Hematopoietic multipotent progenitor cell treated with erythropoietin and hydrocortisone succinate and interleukin-3 and kit ligand, for 17 days (in vitro differentiated cells): ENCODE measurements around the gene RAD51D.
"Not testable (repeated sequence)": the region's sequence is repeated elsewhere in the genome, so short reads cannot be mapped to it uniquely, and the experiment has no call there.

Experiments
- DNase-seq: peaks from one replicate; pipeline ENCODE4 v3.0.0-alpha.2; 2015; ENCODE audit warnings: low spot score

RAD51D gene

DNA sequence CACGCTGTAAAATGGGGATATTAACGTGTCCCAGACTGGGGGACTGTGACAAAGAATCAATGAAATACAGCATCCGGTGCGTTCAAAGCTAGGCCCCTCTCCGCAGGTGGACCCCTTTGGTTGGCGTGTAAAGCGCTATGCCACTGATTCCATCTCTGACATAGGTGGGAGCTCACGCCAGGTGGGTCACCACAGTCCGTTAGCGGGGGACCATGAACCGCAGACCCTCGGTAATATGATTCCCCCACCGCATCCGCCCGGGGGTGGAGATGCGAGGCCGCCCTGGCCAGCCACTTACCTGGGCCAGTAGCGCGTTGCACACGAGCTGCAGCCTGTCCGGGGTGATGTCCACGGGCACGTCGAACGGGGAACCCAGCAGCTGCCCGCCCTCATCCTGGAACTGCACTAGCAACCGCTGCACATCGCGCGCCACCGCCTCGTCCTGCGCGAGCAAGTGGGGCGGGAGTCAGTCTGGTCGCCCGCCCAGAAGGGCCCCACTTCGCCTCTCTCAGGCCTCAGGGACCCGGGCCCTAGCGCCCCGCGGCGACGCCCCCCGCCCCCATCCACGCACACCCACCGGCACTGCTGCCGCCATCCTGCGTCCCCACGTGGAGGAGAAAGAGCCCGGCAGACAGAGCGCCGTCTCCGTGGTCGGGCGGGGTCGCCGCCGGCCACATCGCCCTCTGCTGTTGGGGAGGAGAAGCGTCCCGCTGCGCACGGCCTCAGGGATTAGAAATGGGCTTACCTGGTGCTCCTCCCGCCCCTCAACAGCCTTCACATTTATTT, 22.2 kb upstream of the RAD51D start, which contains the start of gene NLE1:
Gene NLE1, minus strand, starts transcription at position 623 of the 786 bp plus-strand sequence. Its CDS starts 28 bp downstream, at position 595.
- DNase-seq: peak; percentile 72

DNA sequence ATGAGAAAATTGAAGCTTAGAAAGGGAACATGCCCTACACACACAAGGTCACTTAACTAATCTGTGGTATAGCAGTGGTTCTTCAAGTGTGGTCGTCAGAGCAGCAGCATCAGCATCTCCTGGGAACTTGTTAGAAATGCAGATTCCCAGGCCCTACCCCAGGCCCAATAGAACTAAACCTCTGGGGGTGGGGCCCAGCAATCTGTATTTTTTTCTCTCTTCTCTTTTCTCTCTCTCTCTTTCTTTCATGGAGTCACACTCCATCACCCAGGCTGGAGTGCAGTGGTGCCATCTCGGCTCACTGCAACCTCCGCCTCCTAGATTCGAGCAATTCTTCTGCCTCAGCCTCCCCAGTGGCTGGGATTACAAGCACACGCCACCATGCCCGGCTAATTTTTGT, 18.6 kb upstream of the RAD51D start:
- no peak for DNase-seq

DNA sequence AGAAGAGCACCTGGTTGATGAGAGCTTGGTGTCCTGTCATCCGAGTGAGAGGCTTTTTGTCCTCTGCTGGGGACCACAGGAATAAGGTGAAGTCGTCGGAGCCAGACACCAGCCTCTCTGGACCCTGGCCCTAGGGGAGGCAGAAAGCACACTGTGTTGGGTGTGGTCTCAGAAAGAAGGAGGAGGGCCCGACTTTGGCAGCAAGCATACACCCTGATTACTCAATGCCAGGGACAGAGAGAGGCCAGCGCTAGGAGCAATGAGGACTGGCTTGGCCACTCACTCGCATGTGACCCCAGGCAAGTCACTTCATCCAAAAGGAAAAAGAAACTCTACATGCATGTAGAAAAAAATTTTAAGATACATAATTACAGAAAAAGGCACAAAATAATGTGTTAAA, 15.7 kb upstream of the RAD51D start:
- DNase-seq: no peak

DNA sequence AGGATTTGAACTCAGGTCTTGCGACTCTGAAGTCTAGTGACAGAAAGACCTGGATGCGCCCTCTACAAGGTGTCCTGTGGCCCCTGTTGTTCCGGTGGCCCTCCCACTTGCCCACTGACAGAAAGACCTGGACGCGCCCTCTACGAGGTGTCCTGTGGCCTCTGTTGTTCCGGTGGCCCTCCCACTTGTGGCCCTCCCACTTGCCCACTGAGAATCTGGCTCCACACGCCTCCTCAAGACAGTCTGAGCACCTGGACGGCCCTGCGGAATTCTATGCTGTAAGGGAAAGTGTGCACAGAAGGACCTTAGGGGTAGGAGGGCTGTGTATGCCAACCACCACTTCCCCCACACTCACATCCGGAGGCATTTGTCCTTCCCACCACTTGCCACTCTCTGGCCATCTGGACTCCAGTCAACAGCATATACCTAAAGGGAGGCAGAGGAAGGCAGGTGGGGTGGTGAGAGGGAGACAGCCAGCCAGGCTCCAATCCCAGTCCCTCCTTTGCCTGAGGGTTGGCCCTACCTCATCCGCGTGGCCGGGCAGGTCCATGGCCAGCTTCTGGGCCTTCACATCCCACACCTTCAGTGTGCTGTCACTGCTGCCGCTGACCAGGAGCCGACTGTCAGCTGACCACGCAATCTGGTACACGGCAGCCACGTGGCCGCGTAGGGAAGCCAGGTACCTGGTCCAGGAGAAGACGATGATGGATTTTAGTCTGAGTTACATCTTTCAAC, 13.3 kb upstream of the RAD51D start:
- no peak for DNase-seq

DNA sequence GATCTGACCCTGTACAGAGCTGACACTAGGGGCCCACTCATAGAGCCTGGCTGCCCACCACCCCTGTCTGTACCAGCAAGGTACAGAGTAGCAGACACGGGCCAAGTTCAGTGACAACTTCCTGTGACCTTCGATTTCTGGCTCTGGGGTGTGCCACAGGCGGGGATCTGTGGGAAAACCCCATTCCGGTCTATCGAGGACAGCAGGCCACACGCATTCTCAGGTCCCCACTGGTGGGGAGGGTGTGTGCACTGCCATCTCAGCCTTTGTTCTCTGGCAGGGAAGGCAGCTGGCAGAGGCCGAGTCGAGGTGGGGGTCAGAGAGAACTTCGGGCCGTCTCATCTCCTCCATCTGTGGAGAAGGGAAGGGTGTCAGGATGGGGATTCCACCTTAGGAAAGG, 12.4 kb upstream of the RAD51D start:
- DNase-seq: no peak

DNA sequence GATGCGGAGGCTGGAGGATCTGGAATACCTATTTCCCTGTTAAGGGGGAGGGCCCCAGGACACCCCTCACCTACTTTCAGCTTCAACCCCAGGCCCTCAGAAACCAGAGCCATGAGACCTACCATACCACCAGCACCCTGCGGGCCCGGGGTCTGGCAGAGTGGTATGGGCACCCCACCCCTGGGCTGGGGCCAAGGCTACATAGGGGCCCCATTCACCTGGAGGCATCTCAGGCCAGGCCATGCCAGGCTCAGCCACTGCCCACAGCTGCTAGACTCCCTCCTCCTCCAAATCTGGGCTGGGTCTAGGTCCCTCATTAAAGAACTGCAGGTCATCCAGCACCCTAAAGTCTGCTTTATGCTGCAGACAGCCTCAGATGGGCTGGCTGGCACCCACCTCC, 10.7 kb upstream of the RAD51D start:
- no peak for DNase-seq

DNA sequence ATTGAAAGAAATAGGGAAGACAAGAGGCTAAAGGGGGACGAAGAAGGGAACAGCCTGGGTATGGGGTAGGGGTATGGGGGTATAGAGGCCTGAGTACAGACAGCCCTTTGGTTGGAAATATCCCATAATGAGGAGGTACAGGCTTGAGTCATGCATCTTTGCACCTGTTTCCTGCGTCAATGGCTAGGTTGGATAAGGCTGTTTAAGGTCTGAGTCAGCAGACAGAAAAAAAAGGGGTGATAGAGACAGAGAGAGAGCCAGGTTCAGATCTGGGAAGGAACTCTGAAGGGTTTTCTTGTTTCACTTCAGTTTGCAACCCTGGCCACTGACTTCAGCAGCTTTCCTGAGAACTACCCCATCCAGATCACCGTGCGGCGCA, 10.3 kb upstream of the RAD51D start:
- DNase-seq: no peak

DNA sequence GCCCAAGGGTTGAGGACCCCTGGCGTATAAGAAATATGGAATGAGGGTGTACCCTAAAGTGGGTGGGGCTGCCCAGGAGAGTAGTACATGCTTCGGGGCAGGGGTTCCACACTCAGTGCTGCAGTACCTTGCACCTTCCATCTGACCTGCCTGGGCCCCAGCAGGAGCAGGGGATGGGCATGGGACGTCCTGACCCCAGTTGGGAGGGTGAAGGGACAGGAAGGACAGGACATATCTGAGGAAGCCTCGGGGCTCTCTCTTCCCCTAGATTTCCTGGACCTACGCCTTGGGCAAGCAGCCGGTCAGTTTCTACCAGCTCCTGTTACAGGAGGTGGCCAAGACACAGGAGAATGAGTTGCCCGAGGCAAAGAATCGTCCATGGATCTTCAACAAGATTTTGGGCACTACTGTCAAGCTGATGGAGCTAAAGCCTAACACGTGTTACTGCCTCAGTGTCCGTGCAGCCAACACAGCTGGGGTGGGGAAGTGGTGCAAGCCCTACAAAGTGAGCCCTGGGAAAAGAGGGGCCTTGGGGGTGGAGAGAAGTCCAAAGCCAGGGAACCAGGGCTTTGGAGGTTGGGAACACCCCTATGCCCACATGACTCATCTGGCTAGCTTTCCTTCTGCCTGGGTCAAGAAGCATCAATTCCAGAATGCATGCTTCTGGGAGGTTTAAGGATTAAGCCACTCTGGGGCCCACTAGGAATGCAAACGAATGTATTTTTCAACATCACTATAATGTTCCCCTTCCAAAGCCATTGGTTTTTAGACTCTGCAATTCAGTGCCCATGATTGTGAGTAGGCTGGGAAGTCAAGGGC, 9.7 kb upstream of the RAD51D start:
- DNase-seq: no peak

DNA sequence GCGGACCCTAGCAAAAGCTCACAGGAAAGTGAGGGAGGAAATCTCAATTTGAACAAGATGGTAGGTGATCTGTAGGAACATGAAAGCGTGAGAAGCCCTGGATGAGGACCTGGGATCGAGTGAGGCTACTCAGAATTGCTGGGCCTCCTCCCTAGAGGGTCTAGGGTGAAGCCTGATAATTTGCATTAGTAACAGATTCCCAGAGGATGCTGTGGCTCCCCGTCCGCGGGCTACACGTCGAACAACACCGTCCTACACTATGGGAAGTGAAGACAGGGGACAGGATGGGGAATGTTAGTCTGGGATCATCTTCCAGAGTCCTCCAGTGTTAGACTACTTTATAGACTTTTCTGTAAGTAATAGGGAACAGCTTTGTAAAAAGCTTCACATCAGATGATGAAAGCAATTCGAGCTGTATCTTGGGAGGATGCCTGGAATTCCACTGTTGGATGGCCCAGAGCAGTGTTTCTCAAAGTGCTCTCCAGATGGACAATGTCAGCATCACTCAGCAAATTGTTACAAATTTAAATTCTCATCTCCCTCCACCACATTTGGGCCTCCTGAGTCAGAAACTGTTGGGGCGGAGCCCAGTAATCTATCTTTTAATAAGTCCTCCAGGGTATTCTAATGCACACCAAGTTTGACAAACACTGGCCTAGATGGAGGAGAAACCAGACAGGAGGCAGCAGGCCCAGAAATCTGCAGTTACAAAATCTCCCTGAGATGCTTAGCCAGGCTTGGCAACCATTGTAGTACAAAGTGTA, 8.3 kb upstream of the RAD51D start:
- DNase-seq: no peak

DNA sequence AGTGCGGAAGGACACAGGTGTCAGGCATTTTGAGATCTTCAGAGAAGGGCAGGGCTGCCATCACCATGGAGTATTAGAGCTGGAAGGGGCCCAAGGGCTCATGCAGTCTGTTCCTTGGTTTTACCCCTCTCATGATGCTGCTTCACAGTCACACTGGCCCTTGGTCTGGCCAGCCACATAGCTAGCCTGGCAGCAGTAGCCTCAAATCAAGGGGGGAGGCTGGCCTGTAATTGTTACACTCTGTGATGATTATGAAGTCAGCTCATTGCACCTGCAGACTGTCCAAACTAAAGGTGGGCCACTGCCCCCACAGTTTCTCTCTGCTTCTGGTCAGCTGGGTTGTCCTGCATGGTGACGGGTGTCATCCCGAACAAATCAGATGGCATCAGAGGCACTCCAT, 1.7 kb upstream of the RAD51D start, which contains the start of gene FNDC8:
Gene FNDC8, plus strand, starts transcription at position 301 of the 400 bp plus-strand sequence. Its CDS starts 79 bp downstream, at position 380.
- DNase-seq: no peak

DNA sequence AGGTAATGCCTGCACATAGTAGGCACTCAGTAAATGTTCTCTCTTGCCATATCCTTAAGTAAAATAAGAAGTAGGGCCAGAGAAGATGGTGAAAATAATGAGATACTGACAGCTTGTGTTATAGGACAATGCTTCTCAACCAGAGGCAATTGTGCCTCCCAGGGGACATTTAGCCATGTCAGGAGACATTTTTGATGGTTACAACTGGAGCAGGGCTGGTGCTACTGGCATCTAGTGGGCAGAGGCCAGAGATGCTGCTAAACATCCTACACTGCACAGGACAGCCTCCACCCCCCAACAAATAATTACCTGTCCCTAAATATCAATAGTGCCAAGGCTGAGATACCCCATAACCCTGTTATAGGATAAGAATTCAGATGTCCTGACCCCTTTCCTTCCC, 1.7 kb downstream of the RAD51D start:
- DNase-seq: peak; percentile 22

DNA sequence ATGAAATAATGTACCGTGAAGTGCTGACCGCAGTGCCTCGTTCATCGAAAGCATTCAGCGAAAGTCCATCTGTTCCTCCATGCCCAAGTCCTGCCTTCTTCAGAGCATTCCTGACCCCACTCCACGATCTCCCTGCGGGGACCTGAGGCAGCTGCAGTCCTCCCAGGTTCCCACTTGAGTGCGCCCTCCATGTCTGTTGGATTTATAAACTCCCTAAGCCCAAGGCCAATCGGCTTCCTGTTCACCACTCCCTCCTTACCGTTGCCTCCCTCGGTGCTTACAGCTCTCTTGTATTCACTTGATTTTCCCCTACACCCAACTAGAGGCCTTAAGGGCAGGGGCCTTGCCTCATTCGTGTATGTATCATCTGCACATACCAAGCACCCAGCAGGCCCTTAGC, 2.8 kb downstream of the RAD51D start:
- DNase-seq: no peak

DNA sequence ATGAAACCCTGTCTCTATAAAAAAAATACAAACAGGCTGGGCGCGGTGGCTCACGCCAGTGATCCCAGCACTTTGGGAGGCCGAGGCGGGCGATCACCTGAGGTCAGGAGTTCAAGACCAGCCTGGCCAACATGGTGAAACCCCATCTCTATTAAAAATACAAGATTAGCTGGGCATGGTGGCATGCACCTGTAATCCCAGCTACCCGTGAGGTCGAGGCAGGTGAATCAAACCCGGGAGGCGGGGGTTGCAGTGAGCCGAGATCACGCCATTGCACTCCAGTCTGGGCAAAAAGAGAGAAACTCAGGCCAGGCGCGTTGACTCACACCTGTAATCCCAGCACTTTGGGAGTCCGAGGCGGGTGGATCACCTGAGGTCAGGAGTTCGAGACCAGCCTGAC, 8.9 kb downstream of the RAD51D start:
- not testable (repeated sequence) for DNase-seq

DNA sequence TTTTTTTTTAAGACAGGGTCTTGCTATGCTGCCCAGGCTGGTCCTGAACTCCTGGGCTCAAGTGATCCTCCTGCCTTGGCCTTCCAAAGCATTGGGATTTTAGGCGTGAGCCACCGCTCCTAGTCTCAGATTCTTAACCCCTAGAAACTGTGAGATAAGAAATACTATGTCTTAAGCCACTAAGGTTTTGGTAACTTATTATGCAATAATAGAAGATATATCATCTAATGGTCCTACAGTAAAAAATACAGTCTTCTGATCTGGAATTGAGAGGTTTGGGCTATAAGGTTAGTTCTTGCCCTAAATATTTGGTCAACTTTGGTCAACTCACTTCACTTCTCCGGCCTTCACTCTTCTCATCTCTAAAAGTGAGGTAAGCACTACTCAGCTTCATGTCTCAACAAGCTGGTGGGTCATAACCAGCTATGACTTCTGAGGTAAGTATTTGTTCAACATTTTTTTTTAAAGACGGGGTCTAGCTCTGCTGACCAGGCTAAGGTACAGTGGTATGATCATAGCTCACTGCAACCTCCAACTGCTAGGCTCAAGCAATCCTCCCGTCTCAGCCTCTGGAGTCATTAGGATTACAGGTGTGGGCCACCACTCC, 14.7 kb downstream of the RAD51D start:
- DNase-seq: no peak

DNA sequence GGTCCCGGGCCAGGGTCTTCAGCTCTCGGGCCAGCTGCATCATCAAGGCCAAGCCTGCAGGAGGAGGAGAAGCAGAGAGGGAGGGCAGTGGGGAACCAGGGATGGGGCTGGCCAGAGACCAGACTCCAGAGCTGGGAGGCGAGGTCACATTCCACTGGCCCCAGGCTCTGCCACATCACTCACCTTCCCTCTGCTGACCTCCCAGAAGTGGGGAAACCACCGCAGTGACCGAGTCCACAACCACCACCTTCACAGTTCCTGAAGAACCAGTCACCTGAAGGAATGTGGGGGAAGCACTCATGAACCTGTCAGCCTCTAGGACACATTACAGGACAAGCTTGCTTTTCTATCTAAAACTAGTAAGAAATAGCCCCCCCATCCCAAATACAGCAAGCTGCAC, 16.4 kb downstream of the RAD51D start:
- DNase-seq: no peak

DNA sequence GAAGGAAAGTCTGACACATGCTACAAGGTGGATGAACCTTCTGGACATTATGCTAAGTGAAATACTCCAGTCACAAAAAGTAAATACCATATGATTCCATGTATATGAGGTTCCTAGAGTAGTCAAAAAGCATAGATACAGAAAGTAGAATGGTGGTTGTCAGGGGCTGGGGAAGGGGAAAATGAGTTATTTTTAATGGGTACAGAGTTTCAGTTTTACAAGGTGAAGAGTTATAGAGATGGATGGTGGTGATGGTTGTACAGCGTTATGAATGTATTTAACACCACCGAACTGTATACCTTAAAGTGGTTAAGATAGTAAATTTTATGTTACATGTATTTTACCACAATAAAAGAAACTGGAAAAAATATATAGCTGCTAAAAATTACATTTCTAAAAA, 17.9 kb downstream of the RAD51D start:
- no peak for DNase-seq

DNA sequence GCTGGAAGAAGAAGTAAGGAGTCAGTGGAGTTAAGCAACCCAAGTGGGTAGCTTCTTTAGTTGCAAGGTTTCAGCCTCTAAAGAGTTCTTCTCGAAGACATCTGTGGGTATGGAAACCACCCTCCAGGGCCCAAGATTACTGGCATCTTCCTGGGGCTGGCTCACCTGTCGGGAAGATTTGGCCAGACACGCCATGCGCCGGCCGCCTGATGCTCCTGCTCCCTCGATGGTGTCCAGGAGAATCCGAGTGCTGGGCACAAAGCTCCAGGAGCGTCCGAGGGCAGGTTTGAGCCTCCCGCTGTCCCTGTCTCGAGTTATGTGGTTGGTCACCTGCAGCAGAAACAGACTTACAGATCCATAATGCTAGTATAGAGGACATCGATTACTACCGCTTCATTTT, 18.6 kb downstream of the RAD51D start:
- no peak for DNase-seq

DNA sequence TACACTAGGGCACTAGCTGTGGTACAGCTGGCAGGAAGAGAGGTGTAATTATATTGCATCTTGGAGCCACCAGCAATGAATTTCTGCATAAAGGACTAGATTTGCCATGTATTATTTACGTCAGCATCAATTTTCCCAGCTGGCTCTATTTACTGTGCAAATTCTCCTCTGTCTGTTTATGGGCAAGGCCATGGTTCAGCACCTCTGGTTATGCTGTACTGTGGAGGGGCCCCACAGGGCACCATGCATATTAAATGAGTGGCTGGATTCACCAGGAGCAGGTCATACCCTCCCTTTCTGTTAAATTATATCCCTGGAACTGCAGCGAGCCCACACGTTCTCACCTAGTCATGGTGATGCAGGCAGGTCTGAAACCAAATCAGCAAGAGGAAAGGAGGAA, 19.8 kb downstream of the RAD51D start:
- DNase-seq: no peak

DNA sequence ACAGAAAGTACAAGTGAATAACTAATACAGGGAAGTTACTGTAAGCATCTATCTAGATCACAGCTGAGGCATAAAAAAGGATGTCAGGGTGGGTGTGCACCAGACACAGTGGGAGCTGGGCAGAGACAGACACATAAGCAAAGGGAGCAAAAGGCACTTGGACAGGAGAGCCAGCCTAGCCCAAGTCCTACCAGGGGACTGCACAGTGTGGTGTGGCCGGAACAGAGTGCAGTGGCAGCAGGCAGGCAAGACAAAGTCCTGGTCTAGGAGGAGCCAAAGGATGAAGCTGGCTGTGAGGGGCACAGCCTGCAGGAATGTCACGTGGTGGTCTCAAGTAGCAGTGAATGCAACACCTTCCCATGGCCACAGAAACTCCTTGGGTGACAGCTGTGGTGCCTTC, 21.9 kb downstream of the RAD51D start:
- no peak for DNase-seq

DNA sequence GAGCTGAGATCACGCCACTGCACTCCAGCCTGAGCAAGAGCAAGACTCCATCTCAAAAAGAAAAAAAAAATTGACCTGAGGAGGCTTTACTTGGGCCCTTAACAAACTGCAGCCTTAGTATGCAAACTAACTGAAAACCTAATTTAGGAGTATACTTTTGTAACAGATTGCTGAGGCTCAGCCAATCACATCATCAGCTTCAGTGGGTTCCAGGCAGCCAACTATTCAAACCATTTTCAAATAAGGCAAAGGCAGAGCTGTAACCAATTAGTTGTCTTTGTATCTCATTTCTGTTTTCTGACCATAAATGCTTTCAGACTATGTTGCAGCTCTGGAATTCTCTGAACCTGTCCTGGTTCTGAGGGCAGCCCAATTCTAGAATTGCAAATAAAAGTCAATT, 23.9 kb downstream of the RAD51D start:
- DNase-seq: no peak

DNA sequence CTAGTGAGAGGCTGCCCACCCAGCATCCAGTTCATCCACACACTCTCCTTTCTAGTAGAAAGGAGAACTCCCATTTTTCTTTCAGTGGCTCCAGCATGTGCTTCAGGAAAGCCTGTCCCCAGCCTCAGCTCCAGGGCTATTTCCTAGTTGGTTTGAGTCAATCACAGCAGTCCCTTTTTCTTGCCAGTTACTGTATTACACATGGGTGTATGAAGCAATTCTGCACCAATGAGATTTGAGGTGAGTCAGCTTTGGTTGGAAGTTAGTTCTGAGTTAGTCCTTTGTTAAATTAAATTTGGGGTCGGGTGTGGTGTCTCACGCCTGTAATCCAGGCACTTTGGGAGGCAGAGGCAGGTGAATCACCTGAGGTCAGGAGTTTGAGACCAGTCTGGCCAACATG, 24.8 kb downstream of the RAD51D start:
- no peak for DNase-seq
